SK-N-SH (cell line): Measurements from ENCODE around the gene THBS1. TPM values are rescaled to one million over a fixed set of nuclear protein-coding genes. Genes with fewer than 3 reads are reported as not detected.

Experiments
- CTCF ChIA-PET: fragments of 300-600, 350-600 bp; formaldehyde crosslinking; extraction: SDS; loops from one replicate; lab custom pipeline; 2021; lab: Yijun Ruan, JAX
- POLR2A ChIA-PET: fragments of 350-600 bp; sonication (Branson Sonifier 250); formaldehyde crosslinking; extraction: SDS; loops from one replicate; lab custom pipeline; 2020; ENCODE audit warnings: antibody characterized with exemption, inconsistent platforms; lab: Yijun Ruan, JAX
- DNase-seq: peaks from one replicate; pipeline ENCODE4 v3.0.0; 2012
- H2AFZ ChIP-seq: fragments of 200-600 bp; sonication (generic); 2 replicates; pipeline ENCODE4 v1.8.1; 2016; ENCODE audit warnings: antibody characterized with exemption, mild to moderate bottlenecking, low read depth
- H3F3A ChIP-seq: fragments of 200-600 bp; sonication (generic); replicated peaks from 2 replicates; pipeline ENCODE3; 2016; ENCODE audit warnings: antibody characterized with exemption, mild to moderate bottlenecking; ENCODE audit not compliant: insufficient read depth
- H3K27ac ChIP-seq, 2 experiments: fragments of 200-500 bp in 1 of 2; fragments of 200-600 bp in 1 of 2; sonication (Bioruptor generic) in 1 of 2; sonication (generic), shearing (Covaris generic) in 1 of 2; 2 replicates each; pipeline versions ENCODE4 v1.5.1 to v1.6.1; 2014 to 2016; ENCODE audit warnings: low read depth in 2 of 2, inconsistent platforms in 1 of 2, low read length in 1 of 2, mild to moderate bottlenecking in 1 of 2, mixed read lengths in 1 of 2
- H3K27me3 ChIP-seq: fragments of 200-600 bp; sonication (generic), shearing (Covaris generic); 2 replicates; pipeline ENCODE4 v1.6.1; 2016; ENCODE audit warnings: mixed run types; ENCODE audit not compliant: insufficient read depth
- H3K36me3 ChIP-seq, 2 experiments: fragments of 200-500 bp in 1 of 2; fragments of 200-600 bp in 1 of 2; sonication (Bioruptor generic) in 1 of 2; sonication (generic) in 1 of 2; replicated peaks in 1 of 2; 2 replicates each; pipeline versions ENCODE3 to v1.5.1; 2014 to 2016; ENCODE audit warnings: low read length in 1 of 2, mild to moderate bottlenecking in 1 of 2; ENCODE audit not compliant: insufficient read depth in 2 of 2, control insufficient read depth in 1 of 2
- H3K4me1 ChIP-seq, 2 experiments: fragments of 200-500 bp in 1 of 2; fragments of 200-600 bp in 1 of 2; sonication (Bioruptor generic) in 1 of 2; sonication (generic), shearing (Covaris generic) in 1 of 2; 2 replicates each; pipeline versions ENCODE4 v1.5.1 to v1.6.1; 2014 to 2016; ENCODE audit warnings: low read depth in 1 of 2, low read length in 1 of 2, mixed run types in 1 of 2; ENCODE audit not compliant: insufficient read depth in 2 of 2, control insufficient read depth in 1 of 2
- H3K4me2 ChIP-seq: fragments of 200-600 bp; sonication (generic), shearing (Covaris generic); 2 replicates; pipeline ENCODE4 v1.6.1; 2017; ENCODE audit warnings: mixed run types
- H3K4me3 ChIP-seq, 2 experiments: fragments of 200-500 bp in 1 of 2; fragments of 200-600 bp in 1 of 2; sonication (Bioruptor generic) in 1 of 2; sonication (generic), shearing (Covaris generic) in 1 of 2; 2 replicates each; pipeline versions ENCODE4 v1.5.1 to v1.8.1; 2014 to 2016; ENCODE audit warnings: low read depth in 2 of 2, inconsistent platforms in 1 of 2, low read length in 1 of 2, mild to moderate bottlenecking in 1 of 2, mixed read lengths in 1 of 2, moderate library complexity in 1 of 2
- H3K79me2 ChIP-seq: fragments of 200-600 bp; sonication (generic); 2 replicates; pipeline ENCODE4 v1.8.1; 2017; ENCODE audit warnings: mild to moderate bottlenecking; ENCODE audit not compliant: insufficient read depth
- H3K9ac ChIP-seq: fragments of 200-600 bp; sonication (generic); 2 replicates; pipeline ENCODE4 v1.6.1; 2017; ENCODE audit warnings: mixed run types
- H3K9me2 ChIP-seq: fragments of 200-600 bp; sonication (generic); 2 replicates; pipeline ENCODE4 v1.6.1; 2017; ENCODE audit warnings: mixed run types
- H3K9me3 ChIP-seq: fragments of 200-600 bp; sonication (generic); 2 replicates; pipeline ENCODE4 v1.6.1; 2017; ENCODE audit warnings: mixed run types, mild to moderate bottlenecking, moderate library complexity
- H4K20me1 ChIP-seq: fragments of 200-600 bp; sonication (generic); 2 replicates; pipeline ENCODE4 v1.6.1; 2017; ENCODE audit warnings: mild to moderate bottlenecking, mixed run types; ENCODE audit not compliant: insufficient read depth
- CHD2 ChIP-seq: fragments of 150-350 bp; IDR thresholded peaks from 2 replicates; pipeline ENCODE4 v1.6.1; 2018; ENCODE audit warnings: low read length; ENCODE audit not compliant: partially characterized antibody
- ELF1 ChIP-seq: IDR thresholded peaks from 2 replicates; pipeline ENCODE4 v1.4.0; 2012
- EP300 ChIP-seq, 2 experiments: IDR thresholded peaks; 2 replicates each; pipeline versions ENCODE4 v1.4.0 to v1.6.1; 2012; ENCODE audit warnings: borderline replicate concordance in 1 of 2, low read depth in 1 of 2, low read length in 1 of 2
- EZH2phosphoT487 ChIP-seq: fragments of 200-600 bp; sonication (generic); IDR thresholded peaks from 2 replicates; pipeline ENCODE4 v1.6.1; 2017; ENCODE audit warnings: low read depth, mixed run types, mild to moderate bottlenecking, antibody characterized with exemption, moderate library complexity, borderline replicate concordance
- FOSL2 ChIP-seq: IDR thresholded peaks from 2 replicates; pipeline ENCODE4 v1.4.0; 2012; ENCODE audit warnings: low read depth, mild to moderate bottlenecking, moderate library complexity, borderline replicate concordance
- MXI1 ChIP-seq: IDR thresholded peaks from 2 replicates; pipeline ENCODE4 v1.6.1; 2012; ENCODE audit warnings: mild to moderate bottlenecking, low read depth, low read length, improper control_type of control experiment
- NFIC ChIP-seq: IDR thresholded peaks from 2 replicates; pipeline ENCODE4 v1.4.0; 2012; ENCODE audit warnings: borderline replicate concordance
- POLR2AphosphoS5 ChIP-seq: IDR thresholded peaks from 2 replicates; pipeline ENCODE4 v1.6.1; 2012; ENCODE audit warnings: low read depth, low read length
- RAD21 ChIP-seq: IDR thresholded peaks from 2 replicates; pipeline ENCODE4 v1.6.1; 2012; ENCODE audit warnings: mild to moderate bottlenecking, low read length
- RCOR1 ChIP-seq: fragments of 150-350 bp; IDR thresholded peaks from 2 replicates; pipeline ENCODE4 v1.6.1; 2017; ENCODE audit warnings: antibody characterized with exemption, low read length
- RFX5 ChIP-seq: IDR thresholded peaks from 2 replicates; pipeline ENCODE4 v1.6.1; 2012; ENCODE audit warnings: mild to moderate bottlenecking, improper control_type of control experiment, low read length
- TEAD4 ChIP-seq: IDR thresholded peaks from 2 replicates; pipeline ENCODE4 v1.4.0; 2012; ENCODE audit warnings: mild to moderate bottlenecking, borderline replicate concordance; ENCODE audit not compliant: insufficient read depth
- USF1 ChIP-seq: IDR thresholded peaks from 2 replicates; pipeline ENCODE4 v1.4.0; 2012; ENCODE audit warnings: low read depth, borderline replicate concordance
- YY1 ChIP-seq: IDR thresholded peaks from 2 replicates; pipeline ENCODE4 v1.4.0; 2012; ENCODE audit warnings: low read depth, mild to moderate bottlenecking
- WGBS: methylation state at CpG from one replicate; pipeline ENCODE4 v1.1.6; 2017; ENCODE audit warnings: low lambda C conversion rate; 5-methylcytosine and 5-hydroxymethylcytosine counted together
- polyA plus RNA-seq, 3 experiments: library from polyadenylated mRNA; depleted of rRNA; stranded (reverse); fragments of >200 nt; gene quantifications; 2 replicates each; pipeline ENCODE4 v1.2.3, GENCODE V29; 2012
- TF ChIP-seq, protein P1 (sequence below): IDR thresholded peaks from 2 replicates; pipeline ENCODE4; 2012
- TF ChIP-seq, protein P2 (sequence below): fragments of 150-350 bp; IDR thresholded peaks from 2 replicates; pipeline ENCODE4 v1.6.1; 2016; ENCODE audit warnings: mild to moderate bottlenecking, low read depth, low read length
- TF ChIP-seq, protein P3 (sequence below): fragments of 200-600 bp; sonication (generic); IDR thresholded peaks from 2 replicates; pipeline ENCODE4 v1.6.1; 2017; ENCODE audit warnings: antibody characterized with exemption, mild to moderate bottlenecking, moderate library complexity

THBS1 gene
- polyA plus RNA-seq, 1 of the 3 experiments (the other 2 are of a cell fraction) = 117 TPM

- Histone ChIP-seq H2AFZ (no peak overlapping the region), H3K9ac (no peak overlapping the region), H4K20me1 (no peaks in the 10 kb centered on the region), H3K9me3 (no peaks in the 10 kb centered on the region), H3K27ac (no peak overlapping the region), H3K9me2 (no peaks in the 10 kb centered on the region), H3K27me3 (no peaks in the 10 kb centered on the region)
- 100% methylated on average over 3 of the region's 3 CpGs for WGBS
- ChIA-PET POLR2A (no interaction called here), CTCF (no interaction called here)
- no peak for DNase-seq
- no peak for TF ChIP-seq EZH2phosphoT487
- no peak for TF ChIP-seq ELF1
- TF ChIP-seq TEAD4 = no peak
- no peak for TF ChIP-seq CHD2
- no peak for TF ChIP-seq RFX5
- no peak for TF ChIP-seq MXI1
- no peak for TF ChIP-seq NFIC
- TF ChIP-seq RAD21 = no peak
- no peak for TF ChIP-seq USF1
- no peak for TF ChIP-seq POLR2AphosphoS5
- TF ChIP-seq, protein P1, sequence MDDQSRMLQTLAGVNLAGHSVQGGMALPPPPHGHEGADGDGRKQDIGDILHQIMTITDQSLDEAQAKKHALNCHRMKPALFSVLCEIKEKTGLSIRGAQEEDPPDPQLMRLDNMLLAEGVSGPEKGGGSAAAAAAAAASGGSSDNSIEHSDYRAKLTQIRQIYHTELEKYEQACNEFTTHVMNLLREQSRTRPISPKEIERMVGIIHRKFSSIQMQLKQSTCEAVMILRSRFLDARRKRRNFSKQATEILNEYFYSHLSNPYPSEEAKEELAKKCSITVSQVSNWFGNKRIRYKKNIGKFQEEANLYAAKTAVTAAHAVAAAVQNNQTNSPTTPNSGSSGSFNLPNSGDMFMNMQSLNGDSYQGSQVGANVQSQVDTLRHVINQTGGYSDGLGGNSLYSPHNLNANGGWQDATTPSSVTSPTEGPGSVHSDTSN = no peak
- TF ChIP-seq, protein P2, sequence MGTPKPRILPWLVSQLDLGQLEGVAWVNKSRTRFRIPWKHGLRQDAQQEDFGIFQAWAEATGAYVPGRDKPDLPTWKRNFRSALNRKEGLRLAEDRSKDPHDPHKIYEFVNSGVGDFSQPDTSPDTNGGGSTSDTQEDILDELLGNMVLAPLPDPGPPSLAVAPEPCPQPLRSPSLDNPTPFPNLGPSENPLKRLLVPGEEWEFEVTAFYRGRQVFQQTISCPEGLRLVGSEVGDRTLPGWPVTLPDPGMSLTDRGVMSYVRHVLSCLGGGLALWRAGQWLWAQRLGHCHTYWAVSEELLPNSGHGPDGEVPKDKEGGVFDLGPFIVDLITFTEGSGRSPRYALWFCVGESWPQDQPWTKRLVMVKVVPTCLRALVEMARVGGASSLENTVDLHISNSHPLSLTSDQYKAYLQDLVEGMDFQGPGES = no peak
- TF ChIP-seq FOSL2 = no peak
- no peak for TF ChIP-seq EP300 (IDR thresholded peaks at IDR 0.05; ENCODE audit: borderline replicate concordance in 1 of 2, low read depth in 1 of 2, low read length in 1 of 2)
- TF ChIP-seq YY1 = no peak
- TF ChIP-seq, all 33 proteins: peak for 0
- Histone ChIP-seq H3K36me3 (no peaks in the 10 kb centered on the region), H3K4me3 (no peak overlapping the region), H3K79me2 (no peaks in the 10 kb centered on the region), H3F3A (peaks cover 10% of the 10 kb centered on the region), H3K4me2 (no peak overlapping the region), H3K4me1 (peaks cover 3 to 22% of the 10 kb centered on the region in 2 experiments; a peak in 3 of 4 replicates)
These were observed 46.7 kb downstream of the THBS1 start for GRCh38 chr15:39627451-39628143.

DNA sequence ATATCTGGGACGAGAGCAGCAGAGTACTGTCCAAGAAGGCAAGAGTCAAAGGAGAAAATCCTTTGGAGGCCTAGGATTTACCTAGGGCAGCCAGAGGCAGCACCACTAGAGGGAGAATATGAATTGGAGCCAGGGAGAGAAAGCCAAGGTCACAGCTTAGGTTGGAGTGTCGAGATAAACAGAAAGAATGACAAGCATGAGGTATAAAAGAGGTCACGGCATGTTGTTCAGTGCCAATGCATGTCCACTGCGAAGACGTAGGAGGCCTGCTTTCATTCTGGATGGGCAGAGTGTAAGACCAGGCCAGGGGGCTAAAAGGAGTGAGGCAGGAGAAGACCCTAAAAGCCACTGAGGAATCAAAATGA, 47.2 kb downstream of the THBS1 start:
- ChIA-PET CTCF (no interaction called here), POLR2A (no interaction called here)
- Histone ChIP-seq H3K4me1 (peaks cover 3 to 22% of the 10 kb centered on the region in 2 experiments; a peak in 3 of 4 replicates), H3K4me3 (no peak overlapping the region), H3K36me3 (no peaks in the 10 kb centered on the region), H3K79me2 (no peaks in the 10 kb centered on the region)
- DNase-seq = no peak
- no peak for TF ChIP-seq RCOR1
- TF ChIP-seq, protein P1 = no peak
- TF ChIP-seq, protein P3, sequence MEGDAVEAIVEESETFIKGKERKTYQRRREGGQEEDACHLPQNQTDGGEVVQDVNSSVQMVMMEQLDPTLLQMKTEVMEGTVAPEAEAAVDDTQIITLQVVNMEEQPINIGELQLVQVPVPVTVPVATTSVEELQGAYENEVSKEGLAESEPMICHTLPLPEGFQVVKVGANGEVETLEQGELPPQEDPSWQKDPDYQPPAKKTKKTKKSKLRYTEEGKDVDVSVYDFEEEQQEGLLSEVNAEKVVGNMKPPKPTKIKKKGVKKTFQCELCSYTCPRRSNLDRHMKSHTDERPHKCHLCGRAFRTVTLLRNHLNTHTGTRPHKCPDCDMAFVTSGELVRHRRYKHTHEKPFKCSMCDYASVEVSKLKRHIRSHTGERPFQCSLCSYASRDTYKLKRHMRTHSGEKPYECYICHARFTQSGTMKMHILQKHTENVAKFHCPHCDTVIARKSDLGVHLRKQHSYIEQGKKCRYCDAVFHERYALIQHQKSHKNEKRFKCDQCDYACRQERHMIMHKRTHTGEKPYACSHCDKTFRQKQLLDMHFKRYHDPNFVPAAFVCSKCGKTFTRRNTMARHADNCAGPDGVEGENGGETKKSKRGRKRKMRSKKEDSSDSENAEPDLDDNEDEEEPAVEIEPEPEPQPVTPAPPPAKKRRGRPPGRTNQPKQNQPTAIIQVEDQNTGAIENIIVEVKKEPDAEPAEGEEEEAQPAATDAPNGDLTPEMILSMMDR = peak; percentile 26; the same call in 1 of the 2 replicates
- TF ChIP-seq, all 33 proteins: peak for 1
- Histone ChIP-seq H3K4me2 (no peak overlapping the region), H3K27me3 (no peaks in the 10 kb centered on the region), H2AFZ (no peak overlapping the region), H4K20me1 (no peaks in the 10 kb centered on the region), H3K9me3 (no peaks in the 10 kb centered on the region), H3K27ac (no peak overlapping the region), H3F3A (peaks cover 10% of the 10 kb centered on the region), H3K9ac (no peak overlapping the region), H3K9me2 (no peaks in the 10 kb centered on the region)
- 94% methylated on average over 5 of the region's 5 CpGs for WGBS
